NCI-H128 (cell line): ENCODE data around the gene WDR47.
A peak's percentile ranks its signal among the peaks of the same experiment; 100 is the strongest.
"Not testable (repeated sequence)": the region's sequence is repeated elsewhere in the genome, so short reads cannot be mapped to it uniquely, and the experiment has no call there.

Experiments used
- DNase-seq: peaks from one replicate; lab custom pipeline; 2025; ENCODE audit not compliant: unreplicated experiment; lab: John Stamatoyannopoulos, UW

Gene WDR47

DNA sequence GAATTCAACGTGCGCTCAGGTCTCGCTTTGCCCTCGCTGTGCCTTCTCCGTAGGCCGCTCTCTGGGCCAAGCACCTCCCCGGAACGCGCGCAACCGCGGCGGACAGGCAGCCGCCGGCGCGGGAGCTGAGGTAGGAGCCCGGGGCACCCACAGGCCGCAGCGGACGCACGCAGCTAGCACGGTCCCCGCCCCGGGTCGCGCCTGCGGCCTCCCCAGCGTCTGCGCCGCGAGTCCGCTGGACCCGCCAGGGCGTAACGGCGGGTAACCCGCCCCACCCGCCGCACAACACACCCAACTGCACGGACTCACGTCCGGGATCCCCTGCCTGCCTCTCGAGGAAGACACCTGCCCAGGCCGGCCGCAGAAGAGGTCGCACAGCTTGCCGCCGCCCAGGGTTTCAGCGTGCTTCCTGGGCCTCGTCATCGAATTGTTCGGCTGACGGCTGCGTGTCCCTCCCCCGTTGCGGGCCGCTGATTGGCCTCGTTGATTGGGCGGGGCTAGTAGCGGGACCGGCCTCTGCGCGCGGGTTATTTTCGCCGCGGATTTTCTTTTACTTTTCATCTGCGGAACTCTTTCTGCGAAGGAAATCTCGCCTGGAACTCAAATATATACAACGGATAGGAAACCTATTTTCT lies 78.7 kb downstream of the WDR47 start, which contains the start of gene CLCC1:
Gene CLCC1, minus strand, starts transcription at position 433 of the 635 bp plus-strand sequence. CDS start 13,047 bp downstream, outside the sequence.
- DNase-seq, result peak; percentile 86

DNA sequence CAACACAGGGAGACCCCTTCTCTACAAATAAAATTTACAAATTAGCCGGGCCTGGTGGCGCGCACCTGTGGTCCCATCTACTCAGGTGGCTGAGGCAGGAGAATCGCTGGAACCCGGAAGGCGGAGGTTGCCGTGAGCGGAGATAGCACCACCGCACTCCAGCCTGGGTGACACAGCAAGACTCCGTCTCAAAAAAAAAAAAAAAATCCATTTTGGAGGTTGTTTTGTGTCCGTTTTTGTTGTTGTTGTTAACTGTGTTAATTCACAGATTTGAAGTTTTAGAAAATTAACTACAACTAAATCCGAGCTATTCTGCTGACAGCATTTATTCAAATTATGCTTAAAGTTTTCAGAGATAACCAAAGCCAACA lies 79.2 kb downstream of the WDR47 start:
- no peak for DNase-seq

GRCh38 chr1:108961752-108962486 lies 80.0 kb downstream of the WDR47 start:
- DNase-seq, result no peak

- DNase-seq, result no peak
These were observed 80.7 kb downstream of the WDR47 start for GRCh38 chr1:108961198-108961597.

DNA sequence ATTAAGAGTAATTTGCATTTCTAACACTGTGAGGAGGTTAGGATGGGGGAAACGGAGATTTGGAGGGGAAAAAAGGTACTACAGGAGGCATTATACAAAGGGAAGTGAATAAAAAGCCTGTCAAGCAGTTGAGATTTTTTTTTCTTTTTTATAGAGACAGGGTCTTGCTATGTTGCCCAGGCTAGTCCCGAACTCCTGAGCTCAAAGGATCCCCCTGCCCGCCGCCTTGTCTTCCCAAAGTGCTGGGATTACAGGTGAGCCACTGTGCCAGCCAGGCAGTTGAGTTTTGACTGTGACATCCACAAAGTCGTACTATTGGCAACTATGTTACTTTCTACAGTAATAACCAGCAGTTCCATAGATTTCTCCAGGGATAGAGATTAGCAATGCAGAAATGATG lies 81.2 kb downstream of the WDR47 start:
- DNase-seq, result no peak

GRCh38 chr1:108957888-108958287 lies 84.0 kb downstream of the WDR47 start:
- DNase-seq, result no peak

DNA sequence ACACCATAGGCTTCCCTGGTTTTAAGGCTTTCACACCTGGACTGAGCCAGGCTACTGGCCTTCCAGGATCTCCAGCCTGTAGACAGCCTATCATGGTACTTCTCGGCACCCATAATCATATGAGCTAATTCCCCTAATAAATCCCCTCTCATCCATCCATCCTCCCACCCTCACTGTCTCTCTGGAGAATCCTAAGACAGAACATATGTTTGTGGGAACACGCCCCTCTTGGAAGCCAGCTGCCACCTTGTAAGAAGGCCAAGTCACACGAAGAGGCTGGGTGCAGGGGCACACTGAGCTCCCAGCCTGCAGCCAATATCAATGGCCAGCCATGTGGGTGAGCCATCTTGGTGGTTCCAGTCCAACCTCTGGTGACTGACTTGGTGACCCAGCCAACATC lies 86.0 kb downstream of the WDR47 start:
- DNase-seq, result no peak

GRCh38 chr1:108955111-108955510 lies 86.8 kb downstream of the WDR47 start:
- DNase-seq, result no peak

- no peak for DNase-seq
These were observed 88.5 kb downstream of the WDR47 start for GRCh38 chr1:108953452-108953851.

DNA sequence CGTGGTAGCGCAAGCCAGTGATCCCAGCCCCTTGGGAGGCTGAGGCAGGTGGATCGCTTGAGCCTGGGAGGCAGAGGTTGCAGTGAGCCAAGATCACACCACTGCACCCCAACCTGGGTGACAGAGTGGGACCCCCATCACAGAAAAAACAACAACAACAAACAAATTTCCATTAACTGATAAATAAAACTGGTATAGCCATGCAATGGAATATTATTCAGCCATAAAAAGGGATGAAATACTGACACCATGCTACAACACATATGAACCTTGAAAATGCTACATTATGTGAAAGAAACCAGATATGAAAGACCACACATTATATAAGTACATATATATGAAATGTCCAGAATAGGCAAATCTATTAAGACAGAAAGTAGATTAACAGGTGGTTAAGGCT lies 90.7 kb downstream of the WDR47 start:
- no peak for DNase-seq

DNA sequence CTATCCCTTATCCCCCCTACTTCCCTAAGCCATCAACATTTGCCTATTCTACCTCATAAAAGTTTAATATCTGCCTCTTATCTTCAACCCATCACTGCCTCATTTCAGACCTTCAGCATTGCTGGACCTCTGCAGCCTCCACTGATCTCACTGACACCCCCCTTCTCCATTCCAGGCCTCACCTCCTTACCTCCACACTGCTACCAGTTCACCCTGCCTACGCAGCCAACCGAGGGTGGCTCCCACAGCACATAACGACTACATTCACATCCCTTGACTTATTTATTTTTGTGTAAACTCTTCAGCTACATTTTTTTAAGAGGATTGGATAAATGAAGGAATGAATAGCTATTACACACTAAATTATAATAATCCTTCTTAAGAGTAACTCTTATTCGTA lies 92.9 kb downstream of the WDR47 start:
- no peak for DNase-seq

DNA sequence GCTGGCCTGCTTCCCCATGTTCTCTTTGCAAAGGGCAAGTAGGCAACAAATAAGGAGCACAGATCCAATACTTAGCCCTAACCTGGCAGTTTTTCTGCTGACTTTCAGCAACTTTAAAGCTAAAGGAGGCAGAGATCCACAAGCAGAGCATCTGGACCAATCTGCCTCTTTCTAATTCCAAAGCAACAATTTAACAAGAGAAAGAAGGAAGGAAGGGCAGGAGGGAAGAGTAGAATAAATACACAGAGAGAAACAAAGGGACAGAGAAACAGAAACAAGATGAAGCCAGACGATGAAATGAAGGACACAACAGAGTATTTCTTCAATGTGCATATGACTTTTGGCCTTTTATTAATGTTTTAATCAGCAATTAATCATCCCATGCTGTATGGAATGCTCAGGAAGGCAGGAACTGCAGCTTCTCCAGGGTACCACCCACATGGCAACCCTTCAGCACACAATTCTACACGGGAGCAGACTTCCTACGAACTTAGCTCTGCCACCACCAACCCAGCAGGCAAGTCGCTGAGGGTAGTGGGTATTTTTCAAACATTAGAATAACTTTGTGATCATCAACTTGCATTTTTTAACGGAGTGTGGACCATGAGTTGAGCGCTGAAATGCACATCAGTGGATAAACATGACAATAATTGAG lies 93.9 kb downstream of the WDR47 start:
- DNase-seq, result no peak

DNA sequence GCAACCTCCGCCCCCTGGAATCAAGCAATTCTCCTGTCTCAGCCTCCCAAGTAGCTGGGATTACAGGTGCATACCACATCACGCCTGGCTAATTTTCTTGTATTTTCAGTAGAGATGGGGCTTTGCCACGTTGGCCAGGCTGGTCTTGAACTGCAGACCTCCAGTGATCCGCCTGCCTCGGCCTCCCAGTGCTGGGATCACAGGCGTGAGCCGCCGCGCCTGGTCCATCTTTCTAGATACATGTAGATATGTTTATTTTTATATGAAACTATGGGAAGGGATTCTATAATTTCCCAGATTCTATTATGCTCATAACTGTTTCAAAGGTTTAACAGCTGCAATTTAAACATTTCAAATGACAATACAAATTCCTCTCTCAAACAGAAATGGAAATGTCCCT lies 105.7 kb downstream of the WDR47 start:
- no peak for DNase-seq

DNA sequence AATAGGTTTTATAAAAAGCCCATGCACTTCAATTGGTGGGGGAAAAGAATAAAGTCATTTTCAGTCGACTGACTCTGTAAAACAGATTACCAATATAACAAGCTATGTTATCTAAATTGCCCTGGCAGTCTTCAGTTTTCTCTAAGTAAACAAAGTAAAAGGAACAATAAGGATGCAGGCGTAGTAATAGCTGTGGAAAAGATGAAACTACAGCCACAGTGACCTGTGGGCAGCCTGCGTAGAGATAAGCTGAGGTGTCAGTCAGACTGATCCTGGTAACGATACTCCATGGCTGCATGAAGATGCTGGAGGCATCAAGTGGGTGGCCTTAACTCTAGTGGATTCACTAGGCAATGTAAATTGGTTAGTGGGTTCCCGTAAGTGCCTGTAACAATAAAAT lies 108.0 kb downstream of the WDR47 start:
- no peak for DNase-seq

GRCh38 chr1:108927565-108927964 lies 114.3 kb downstream of the WDR47 start:
- not testable (repeated sequence) for DNase-seq

GRCh38 chr1:108925920-108926319 lies 116.0 kb downstream of the WDR47 start:
- DNase-seq, result no peak
